AG04449 (cell line): ENCODE results near the gene OPHN1.
"Not testable (repeated sequence)": the region's sequence is repeated elsewhere in the genome, so short reads cannot be mapped to it uniquely, and the experiment has no call there.

Source experiments
- CTCF ChIA-PET: fragments of 350-600 bp; formaldehyde crosslinking; extraction: SDS; loops from one replicate; lab custom pipeline; 2021; ENCODE audit warnings: antibody characterized with exemption; lab: Yijun Ruan, JAX
- POLR2A ChIA-PET: fragments of 400-600, 350-600 bp; formaldehyde crosslinking; extraction: SDS; loops from one replicate; lab custom pipeline; 2020; ENCODE audit warnings: antibody characterized with exemption, inconsistent platforms; lab: Yijun Ruan, JAX
- DNase-seq: peaks from one replicate; pipeline ENCODE4 v3.0.0-alpha.2; 2010; ENCODE audit warnings: low read depth, low spot score
- H3K4me3 ChIP-seq: 2 replicates; pipeline ENCODE4 v1.5.1; 2011; ENCODE audit warnings: low read depth, mild to moderate bottlenecking, control low read depth, low read length
- CTCF ChIP-seq: IDR thresholded peaks from one replicate; pipeline ENCODE4 v1.5.1; 2011; ENCODE audit warnings: mild to moderate bottlenecking, moderate library complexity, low read length, control low read depth, inconsistent platforms; ENCODE audit not compliant: insufficient read depth; ENCODE audit errors: missing control alignments

Gene OPHN1

DNA sequence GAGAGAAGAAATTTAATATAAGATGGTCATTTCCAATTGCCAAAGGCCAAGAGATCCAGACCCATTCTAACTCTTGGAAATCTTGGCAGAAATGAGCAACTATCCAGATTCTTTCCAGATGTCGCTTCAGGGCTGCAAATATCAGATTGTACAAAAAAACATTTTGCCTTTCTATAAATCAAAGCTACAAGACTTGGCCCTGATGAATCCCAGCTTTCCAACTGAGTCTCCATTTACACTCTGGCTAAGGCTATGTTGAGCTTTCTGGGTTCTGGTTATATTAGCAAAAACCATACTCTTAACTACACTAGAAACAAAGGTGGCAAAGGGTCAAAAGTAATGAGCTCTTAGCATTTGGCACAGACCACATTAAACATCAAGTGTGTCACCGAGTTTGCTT lies 345.8 kb downstream of the OPHN1 start:
- no peak for TF ChIP-seq CTCF
- CTCF ChIA-PET: interaction anchor here (0.8 kb wide), 1 partner anchor 69 kb away, joined by 3 read pairs; no protein-coding TSS in a partner anchor
- no peak for DNase-seq
- POLR2A ChIA-PET: no interaction called here
- no peak overlapping the region for H3K4me3 ChIP-seq

GRCh38 chrX:68086709-68087108 lies 346.6 kb downstream of the OPHN1 start:
- H3K4me3 ChIP-seq: no peak overlapping the region
- TF ChIP-seq CTCF: no peak
- ChIA-PET CTCF (no interaction called here), POLR2A (no interaction called here)
- no peak for DNase-seq

- no peak overlapping the region for H3K4me3 ChIP-seq
- no peak for DNase-seq
- ChIA-PET POLR2A (no interaction called here), CTCF (no interaction called here)
- TF ChIP-seq CTCF: no peak
Measured at GRCh38 chrX:68084765-68085164, 348.5 kb downstream of the OPHN1 start.

GRCh38 chrX:68083510-68083909 lies 349.8 kb downstream of the OPHN1 start:
- ChIA-PET POLR2A (no interaction called here), CTCF (no interaction called here)
- H3K4me3 ChIP-seq: no peak overlapping the region
- DNase-seq: no peak
- TF ChIP-seq CTCF: no peak

GRCh38 chrX:68079961-68080360 lies 353.3 kb downstream of the OPHN1 start:
- CTCF ChIA-PET: no interaction called here
- H3K4me3 ChIP-seq: no peak overlapping the region
- TF ChIP-seq CTCF: no peak
- POLR2A ChIA-PET: no interaction called here
- no peak for DNase-seq

GRCh38 chrX:68078801-68079200 lies 354.5 kb downstream of the OPHN1 start:
- POLR2A ChIA-PET, H3K4me3 ChIP-seq, CTCF ChIA-PET, DNase-seq: not testable (repeated sequence)

GRCh38 chrX:68077378-68077777 lies 355.9 kb downstream of the OPHN1 start:
- ChIA-PET CTCF (no interaction called here), POLR2A (no interaction called here)
- no peak for DNase-seq
- H3K4me3 ChIP-seq: no peak overlapping the region
- TF ChIP-seq CTCF: no peak
